NCI-H1930 (cell line): ENCODE results near the gene PDE4DIP.
"Not testable (repeated sequence)": the region's sequence is repeated elsewhere in the genome, so short reads cannot be mapped to it uniquely, and the experiment has no call there.

Source experiments
- DNase-seq, 2 experiments: peaks; one replicate each; lab custom pipeline; 2025; lab: John Stamatoyannopoulos, UW

The PDE4DIP gene

GRCh38 chr1:148844220-148844619, at the start of gene PDE4DIP:
PDE4DIP (plus strand) TSS chr1:148844428; CDS start chr1:148844775, 347 bp downstream.
- DNase-seq: not testable (repeated sequence)

DNA sequence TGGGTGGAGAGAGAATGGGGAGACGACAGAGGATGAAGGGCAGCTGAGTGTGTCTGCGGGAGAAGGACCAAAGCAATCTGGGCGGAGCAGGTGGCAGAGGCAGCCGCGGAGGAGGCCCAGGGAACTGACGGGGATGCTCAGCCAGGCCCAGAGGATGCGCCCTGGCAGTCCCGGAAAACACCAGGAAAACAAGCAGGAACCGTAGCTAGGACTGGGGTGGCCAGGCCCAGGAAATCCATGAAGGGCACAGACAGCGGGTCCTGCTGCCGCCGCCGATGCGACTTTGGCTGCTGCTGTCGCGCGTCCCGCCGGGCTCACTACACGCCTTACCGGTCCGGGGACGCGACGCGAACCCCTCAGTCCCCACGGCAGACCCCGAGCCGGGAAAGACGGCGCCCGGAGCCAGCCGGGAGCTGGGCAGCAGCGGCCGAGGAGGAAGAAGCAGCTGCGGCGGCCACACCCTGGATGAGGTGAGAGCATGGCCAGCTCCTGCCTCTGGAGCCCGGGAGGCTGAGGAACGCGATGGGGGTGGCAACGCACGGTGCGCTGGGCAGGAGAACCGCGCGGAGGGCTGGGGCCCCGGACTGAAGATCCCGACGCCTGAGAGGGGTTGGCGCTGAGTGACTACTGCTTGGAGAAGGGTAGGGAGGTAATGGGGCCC, 35.8 kb upstream of the PDE4DIP start:
- DNase-seq: not testable (repeated sequence)

DNA sequence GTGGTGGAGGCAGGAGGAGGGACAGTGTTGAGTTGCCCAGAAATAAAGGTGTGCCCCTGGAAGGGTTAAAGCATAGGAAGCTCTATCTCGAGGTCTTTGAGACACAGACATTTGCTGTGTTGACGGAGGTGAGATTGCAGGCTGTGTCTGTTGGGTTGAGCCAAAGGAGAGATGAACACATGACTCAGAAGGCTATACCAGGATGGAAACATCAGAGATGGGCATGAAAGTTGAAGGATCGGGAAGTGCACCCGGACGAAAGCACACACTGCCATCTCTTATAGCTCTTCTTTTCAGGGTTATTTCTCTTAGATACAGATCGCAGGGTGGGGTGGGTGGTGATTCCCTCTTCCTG, 35.3 kb upstream of the PDE4DIP start:
- DNase-seq: not testable (repeated sequence)

- DNase-seq: not testable (repeated sequence)
These were observed 22.0 kb upstream of the PDE4DIP start for GRCh38 chr1:148822180-148822579.

DNA sequence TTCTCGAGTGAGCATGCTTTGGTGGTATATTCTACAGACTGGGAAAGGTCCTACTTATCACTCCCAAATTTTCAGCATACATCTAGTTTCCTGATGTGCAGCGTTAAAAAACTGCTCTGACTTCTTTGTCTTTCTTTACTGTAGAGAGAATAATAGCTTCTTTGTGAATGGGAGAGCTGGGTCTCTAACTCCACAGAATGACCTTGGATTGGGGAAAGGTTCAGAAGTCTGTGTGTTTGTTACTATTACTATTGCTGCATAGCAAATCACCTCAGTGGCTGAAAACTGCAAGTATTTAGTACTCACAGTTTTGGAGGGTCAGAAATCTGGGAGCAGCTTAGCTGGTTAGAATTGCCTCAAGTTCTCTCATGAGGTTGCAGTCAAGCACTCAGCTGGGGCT, 20.4 kb upstream of the PDE4DIP start:
- not testable (repeated sequence) for DNase-seq

DNA sequence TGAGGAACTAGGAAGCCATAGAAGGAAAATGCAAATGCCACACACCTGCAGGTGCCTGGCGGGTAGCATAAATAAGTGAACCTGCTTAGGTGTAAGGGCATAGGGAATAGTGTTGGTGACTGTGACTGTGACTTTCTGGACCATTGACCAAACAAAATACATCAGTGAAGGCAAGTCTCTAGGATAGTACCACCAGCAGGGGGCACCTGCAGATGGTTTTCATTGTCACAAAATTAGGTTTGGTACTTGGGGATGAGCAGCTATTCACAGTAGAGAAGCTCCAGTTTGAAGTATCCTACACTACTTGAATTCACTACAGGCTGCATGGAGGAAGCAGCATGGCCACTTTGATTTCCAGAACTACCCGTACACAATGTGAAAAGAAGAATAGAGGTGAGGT, 19.2 kb upstream of the PDE4DIP start:
- not testable (repeated sequence) for DNase-seq

GRCh38 chr1:148828531-148828930, 15.7 kb upstream of the PDE4DIP start:
- not testable (repeated sequence) for DNase-seq

DNA sequence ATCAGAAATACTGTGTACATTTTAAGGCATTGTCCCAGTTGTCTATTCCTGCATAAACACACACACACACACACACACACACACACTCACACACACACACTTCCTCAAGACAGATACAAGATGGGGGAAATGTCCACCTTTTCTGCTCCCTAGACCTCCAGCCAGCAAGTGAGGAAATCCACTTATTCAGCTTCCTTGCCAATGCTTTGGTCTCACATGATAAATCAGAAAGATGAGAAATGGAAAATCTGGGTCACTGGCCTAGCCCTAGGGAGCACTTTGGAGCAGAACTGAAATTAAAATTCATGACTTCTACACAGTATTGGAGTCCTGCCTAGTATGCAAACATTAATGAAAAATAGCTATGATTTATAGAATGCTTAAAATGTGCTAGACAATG, 15.3 kb upstream of the PDE4DIP start:
- DNase-seq: not testable (repeated sequence)

- DNase-seq: not testable (repeated sequence)
These were observed 14.9 kb upstream of the PDE4DIP start for GRCh38 chr1:148829365-148829764.

- not testable (repeated sequence) for DNase-seq
These were observed 3.0 kb upstream of the PDE4DIP start for GRCh38 chr1:148841262-148841661.

DNA sequence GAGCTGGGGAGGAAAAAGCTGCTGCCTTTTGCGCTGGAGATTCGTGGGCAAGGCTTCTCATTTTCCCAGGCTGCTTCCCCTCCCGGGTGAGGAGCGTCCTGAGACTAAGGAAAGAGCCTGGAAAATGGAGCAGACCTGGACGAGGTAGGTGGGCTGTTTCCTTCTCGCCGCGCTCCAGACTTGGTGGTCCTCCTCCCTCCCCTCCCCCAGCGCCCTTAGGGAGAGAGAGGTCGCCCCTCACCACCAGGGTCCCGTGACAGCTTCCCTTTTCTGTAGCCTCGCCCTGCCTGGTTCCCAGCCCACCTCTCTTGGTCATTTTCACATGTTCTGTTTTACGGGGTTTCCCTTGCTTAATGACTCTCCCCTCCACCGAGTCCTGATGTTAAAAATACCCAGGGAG, 423 bp downstream of the PDE4DIP start:
- not testable (repeated sequence) for DNase-seq

DNA sequence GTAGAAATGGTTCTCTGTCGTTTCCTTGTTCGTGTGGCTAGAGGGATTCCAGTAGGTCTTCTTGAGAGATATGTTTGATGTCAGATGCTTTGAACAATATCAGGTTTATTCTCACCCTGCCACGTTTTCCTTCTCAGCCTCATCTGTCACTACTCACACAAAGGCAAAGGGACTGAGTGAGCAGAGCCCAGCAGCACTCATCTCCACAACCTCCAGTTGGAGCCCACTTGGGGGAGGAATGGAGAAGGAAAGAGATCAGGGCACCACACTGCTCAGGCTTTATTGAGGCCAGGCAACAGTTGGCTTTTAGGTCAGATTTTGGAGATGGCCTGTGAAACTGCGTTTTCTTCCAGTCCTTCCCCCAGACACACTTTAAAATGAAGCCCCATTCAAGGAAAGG, 840 bp downstream of the PDE4DIP start:
- DNase-seq: not testable (repeated sequence)

GRCh38 chr1:148850347-148850746, 6.1 kb downstream of the PDE4DIP start:
- DNase-seq: not testable (repeated sequence)

DNA sequence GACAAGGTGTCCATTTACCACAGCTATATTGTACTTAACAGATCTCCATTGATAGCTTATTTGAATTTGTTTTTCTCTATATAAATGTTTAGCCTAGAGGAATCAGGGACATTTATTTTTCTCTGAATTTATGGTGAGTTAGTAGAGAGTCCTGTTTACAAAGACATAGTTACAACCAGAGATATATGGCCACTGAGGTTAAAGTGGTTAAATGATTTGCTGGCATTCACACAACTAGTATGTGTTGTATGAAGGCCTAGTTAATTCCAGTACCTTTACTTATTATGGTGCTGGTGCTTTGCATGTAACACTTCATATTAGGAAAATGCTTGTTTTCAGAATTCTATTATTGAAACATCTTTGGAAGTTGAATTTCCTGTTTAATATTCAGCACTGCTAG, 6.6 kb downstream of the PDE4DIP start:
- not testable (repeated sequence) for DNase-seq

GRCh38 chr1:148851684-148852083, 7.5 kb downstream of the PDE4DIP start:
- not testable (repeated sequence) for DNase-seq

GRCh38 chr1:148853363-148853762, 9.1 kb downstream of the PDE4DIP start:
- DNase-seq: not testable (repeated sequence)

DNA sequence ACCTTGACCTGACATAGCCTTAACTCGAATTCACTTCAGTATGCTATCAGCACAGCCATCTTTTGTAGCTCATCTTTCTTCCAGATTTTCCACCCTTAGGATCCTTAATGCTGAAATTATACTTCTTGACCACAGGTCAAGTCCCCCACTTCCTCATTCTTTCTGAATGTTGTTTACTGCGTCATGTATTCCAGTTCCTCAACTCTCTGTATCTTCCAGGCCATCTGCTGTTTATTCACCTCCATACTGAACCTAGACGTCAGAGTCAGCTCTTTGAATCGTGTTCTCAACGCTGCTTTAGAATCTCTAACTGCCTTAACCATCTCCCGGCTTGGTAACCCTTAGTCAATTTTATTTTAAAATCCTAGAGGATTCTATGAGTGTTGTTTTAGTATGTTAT, 9.8 kb downstream of the PDE4DIP start:
- DNase-seq: not testable (repeated sequence)

GRCh38 chr1:148855367-148855766, 11.1 kb downstream of the PDE4DIP start:
- DNase-seq: not testable (repeated sequence)

GRCh38 chr1:148860049-148860448, 15.8 kb downstream of the PDE4DIP start:
- DNase-seq: not testable (repeated sequence)

GRCh38 chr1:148860579-148861259, 16.5 kb downstream of the PDE4DIP start:
- DNase-seq: not testable (repeated sequence)

DNA sequence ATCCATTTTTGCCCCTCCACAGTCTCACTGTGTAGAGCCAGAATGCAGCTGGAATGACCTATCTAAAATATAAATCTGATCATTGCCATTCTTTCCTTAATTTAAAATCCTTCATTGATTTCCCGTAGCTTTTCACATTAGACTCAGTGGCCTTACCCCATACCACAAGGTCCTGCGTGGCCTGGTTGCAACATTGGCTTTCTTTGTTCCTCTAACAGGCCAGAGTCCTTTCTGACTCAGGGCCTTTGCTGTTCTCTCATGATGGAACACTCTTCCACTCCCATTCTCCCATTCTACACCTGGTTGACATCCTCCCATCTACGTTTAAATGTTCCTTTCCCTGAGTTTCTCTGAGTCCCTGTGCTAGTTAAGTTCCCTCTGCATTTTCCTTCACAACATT, 18.4 kb downstream of the PDE4DIP start:
- DNase-seq: not testable (repeated sequence)

- DNase-seq: not testable (repeated sequence)
These were observed 24.9 kb downstream of the PDE4DIP start for GRCh38 chr1:148868924-148869633.

GRCh38 chr1:148869634-148869961, 25.4 kb downstream of the PDE4DIP start:
- DNase-seq: not testable (repeated sequence)
